PC-3 (cell line): ENCODE measurements around the gene GSTM3. TPM values are rescaled to one million over a fixed set of nuclear protein-coding genes. Genes with fewer than 3 reads are reported as not detected.

ENCODE experiments used
- ATAC-seq: fragments of 200-7000 bp; cut with Tn5 transposase; 2 replicates; pipeline ENCODE4 v1.9.1; 2020; ENCODE audit warnings: mild to moderate bottlenecking, moderate library complexity
- BruUV-seq: library from RNA; stranded (reverse); fragments of 400-500 nt; replicated peaks from 2 replicates; lab custom pipeline; 2021; lab: Mats Ljungman, UMichigan
- CTCF ChIA-PET: fragments of 300-600 bp; sonication (Branson Sonifier 250); formaldehyde crosslinking; loops from one replicate; lab custom pipeline; 2022; ENCODE audit warnings: antibody characterized with exemption; lab: Charles Lee
- POLR2A ChIA-PET: fragments of 300-600 bp; sonication (Branson Sonifier 250); formaldehyde crosslinking; loops from one replicate; lab custom pipeline; 2022; ENCODE audit warnings: antibody characterized with exemption; ENCODE audit not compliant: unreplicated experiment; lab: Charles Lee
- DNase-seq: peaks from one replicate; pipeline ENCODE4 v3.0.0-alpha.2; 2015
- H2AFZ ChIP-seq: fragments of 300-600 bp; sonication (generic); 2 replicates; pipeline ENCODE4 v1.6.0; 2016; ENCODE audit warnings: antibody characterized with exemption, low read length
- H3F3A ChIP-seq: fragments of 300-600 bp; sonication (generic); one replicate; pipeline ENCODE4 v1.6.0; 2017; ENCODE audit warnings: antibody characterized with exemption, low read length, control low read depth, mild to moderate bottlenecking; ENCODE audit not compliant: unreplicated experiment
- H3K27ac ChIP-seq: fragments of 300-600 bp; sonication (generic); 2 replicates; pipeline ENCODE4 v1.5.1; 2016; ENCODE audit warnings: mild to moderate bottlenecking, low read length
- H3K27me3 ChIP-seq: fragments of 300-600 bp; sonication (generic); 2 replicates; pipeline ENCODE4 v1.6.1; 2016; ENCODE audit warnings: low read length, mixed read lengths
- H3K36me3 ChIP-seq: fragments of 300-600 bp; sonication (generic); 2 replicates; pipeline ENCODE4 v1.6.1; 2016; ENCODE audit warnings: low read depth, mixed run types, low read length, mixed read lengths
- H3K4me1 ChIP-seq: fragments of 300-600 bp; sonication (generic); 2 replicates; pipeline ENCODE4 v1.5.1; 2016; ENCODE audit warnings: low read length; ENCODE audit not compliant: insufficient read depth
- H3K4me2 ChIP-seq: fragments of 300-600 bp; sonication (generic); 2 replicates; pipeline ENCODE4 v1.6.0; 2016; ENCODE audit warnings: low read length
- H3K4me3 ChIP-seq: fragments of 300-600 bp; sonication (generic); 2 replicates; pipeline ENCODE4 v1.5.1; 2016; ENCODE audit warnings: mild to moderate bottlenecking, low read length, mixed read lengths
- H3K79me2 ChIP-seq: fragments of 300-600 bp; sonication (generic); 2 replicates; pipeline ENCODE4 v1.6.1; 2017; ENCODE audit warnings: low read length, mixed read lengths
- H3K9ac ChIP-seq: fragments of 300-600 bp; sonication (generic); 2 replicates; pipeline ENCODE4 v1.6.0; 2016; ENCODE audit warnings: mild to moderate bottlenecking, low read length
- H3K9me2 ChIP-seq: fragments of 300-600 bp; sonication (generic); replicated peaks from 2 replicates; pipeline ENCODE4 v1.6.1; 2016; ENCODE audit warnings: mixed run types, low read length, mixed read lengths
- H3K9me3 ChIP-seq: fragments of 300-600 bp; sonication (generic); 2 replicates; pipeline ENCODE4 v1.6.1; 2016; ENCODE audit warnings: low read length, mixed read lengths
- H4K20me1 ChIP-seq: fragments of 300-600 bp; sonication (generic); 2 replicates; pipeline ENCODE4 v1.6.1; 2016; ENCODE audit warnings: low read length, mixed read lengths
- CTCF ChIP-seq: fragments of 300-600 bp; sonication (generic); conservative IDR thresholded peaks from 2 replicates; pipeline ENCODE4 v1.5.1; 2017; ENCODE audit warnings: antibody characterized with exemption, low read depth, mild to moderate bottlenecking, low read length
- EZH2 ChIP-seq: fragments of 300-600 bp; sonication (generic); IDR thresholded peaks from one replicate; pipeline ENCODE4 v1.6.1; 2017; ENCODE audit warnings: antibody characterized with exemption, mild to moderate bottlenecking, low read length; ENCODE audit not compliant: unreplicated experiment
- EZH2phosphoT487 ChIP-seq: fragments of 300-600 bp; sonication (generic); IDR thresholded peaks from 2 replicates; pipeline ENCODE4 v1.6.1; 2018; ENCODE audit warnings: mild to moderate bottlenecking, antibody characterized with exemption, low read length, borderline replicate concordance
- intact Hi-C: fragments of 100-400 bp; cut with micrococcal nuclease; formaldehyde crosslinking; loops from 2 replicates; pipeline ENCODE4 v1.9.0; 2023
- total RNA-seq: library from RNA; depleted of rRNA; stranded (reverse); fragments of >200 nt; gene quantifications from 2 replicates; pipeline ENCODE4 v1.2.3, GENCODE V29; 2014

The GSTM3 gene
- total RNA-seq, 1 experiment from 2014 or later, result 76.6 TPM

DNA sequence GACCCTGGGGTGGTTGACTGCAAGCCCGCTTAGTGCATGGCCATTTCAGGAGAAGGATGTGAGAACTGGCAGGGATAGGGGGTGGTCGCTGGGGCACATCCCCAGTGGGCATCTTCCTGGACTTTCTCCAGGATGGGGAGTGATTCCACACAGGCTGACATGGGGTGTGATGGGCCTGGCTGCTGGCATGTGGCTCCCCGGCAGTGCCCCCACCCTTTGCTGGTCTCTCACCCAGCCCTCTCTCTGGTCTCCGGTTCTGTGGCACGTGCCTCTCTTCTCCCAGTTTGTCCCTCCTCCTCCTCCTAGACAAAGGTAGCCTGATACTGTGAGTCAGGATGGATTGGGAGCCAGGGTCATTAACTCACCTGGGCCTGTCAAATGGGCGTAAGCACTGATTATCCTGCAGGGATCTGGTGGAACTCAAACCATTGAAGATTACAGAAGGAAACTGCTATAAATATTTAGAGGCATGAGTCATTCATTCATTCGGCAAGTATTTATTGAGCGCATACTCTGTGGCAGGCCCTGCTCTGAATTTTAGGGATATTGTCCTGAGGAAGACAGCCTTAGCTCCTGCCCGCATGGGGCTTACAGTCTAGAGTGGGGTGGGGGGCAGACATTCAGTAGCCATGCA lies 46.5 kb upstream of the GSTM3 start:
- intact Hi-C loops, result loop anchor here (2.0 kb wide), 1 partner anchor 41 kb away; no protein-coding TSS in a partner anchor
- ChIA-PET POLR2A (no interaction called here), CTCF (interaction anchor here (0.6 to 1.3 kb wide), 2 partner anchors 114 to 197 kb away, joined by 3 to 4 read pairs; partner anchors contain the start of gene AHCYL1)
- peak overlapping the region; percentile 63 for H3K9ac ChIP-seq
- DNase-seq (peak; percentile 90), ATAC-seq (peak; percentile 49)
- no peaks in the 10 kb centered on the region for H3K9me2 ChIP-seq
- H3K27ac ChIP-seq, result peak overlapping the region; percentile 93
- H3K36me3 ChIP-seq, result no peaks in the 10 kb centered on the region
- H3K4me1 ChIP-seq, result peaks cover 55% of the 10 kb centered on the region
- no peak overlapping the region; the same call in 1 of the 2 replicates for H2AFZ ChIP-seq
- H3K79me2 ChIP-seq, result no peaks in the 10 kb centered on the region
- no peak for TF ChIP-seq EZH2
- TF ChIP-seq EZH2phosphoT487, result no peak
- no peak for TF ChIP-seq CTCF
- no peaks in the 10 kb centered on the region for H3K9me3 ChIP-seq
- H4K20me1 ChIP-seq, result no peaks in the 10 kb centered on the region
- H3K4me2 ChIP-seq, result peak overlapping the region; percentile 56
- H3K27me3 ChIP-seq, result no peaks in the 10 kb centered on the region
- BruUV-seq, result no TSS peak
- no peaks in the 10 kb centered on the region for H3F3A ChIP-seq
- no peak overlapping the region for H3K4me3 ChIP-seq

DNA sequence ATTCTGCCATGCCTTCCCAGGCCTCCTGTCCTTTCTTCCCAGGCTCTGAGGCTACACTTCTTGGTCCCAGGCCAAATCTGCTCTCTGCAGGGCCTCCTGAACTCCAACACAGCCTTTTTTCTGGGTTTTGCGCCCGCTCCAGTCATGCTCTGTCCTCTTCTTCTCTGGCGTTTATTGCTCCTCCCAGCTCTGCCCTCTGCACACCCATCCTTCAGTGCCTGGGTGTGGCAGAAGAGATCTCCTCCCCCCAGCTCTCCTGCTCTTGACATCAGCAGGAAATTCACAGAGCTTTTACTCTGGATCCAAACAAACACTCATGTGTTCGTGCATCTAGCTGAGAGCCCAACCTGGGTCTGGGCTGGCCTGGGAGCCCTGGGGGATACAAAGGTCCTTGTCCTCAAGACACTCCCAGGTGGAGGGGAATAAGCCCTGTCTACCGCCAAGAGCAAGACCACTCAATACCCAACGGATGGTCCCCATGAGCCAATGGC lies 45.7 kb upstream of the GSTM3 start:
- no peaks in the 10 kb centered on the region for H3K9me3 ChIP-seq
- no peak for TF ChIP-seq EZH2
- TF ChIP-seq EZH2phosphoT487, result no peak
- BruUV-seq, result no TSS peak
- H3K9me2 ChIP-seq, result no peaks in the 10 kb centered on the region
- ATAC-seq, result peak; percentile 15
- H3F3A ChIP-seq, result no peaks in the 10 kb centered on the region
- peak overlapping the region; percentile 63 for H3K9ac ChIP-seq
- no peaks in the 10 kb centered on the region for H3K79me2 ChIP-seq
- H3K27me3 ChIP-seq, result no peaks in the 10 kb centered on the region
- H3K4me3 ChIP-seq, result no peak overlapping the region
- peak overlapping the region; percentile 56 for H3K4me2 ChIP-seq
- H3K27ac ChIP-seq, result peak overlapping the region; percentile 93
- DNase-seq, result peak; percentile 70
- CTCF ChIA-PET, result interaction anchor here (1.3 kb wide), 1 partner anchor 198 kb away, joined by 3 read pairs; the partner anchor contains the start of gene AHCYL1
- intact Hi-C loops, result loop anchor here (2.0 kb wide), 1 partner anchor 42 kb away; no protein-coding TSS in a partner anchor
- H2AFZ ChIP-seq, result no peak overlapping the region; the same call in 1 of the 2 replicates
- H3K36me3 ChIP-seq, result no peaks in the 10 kb centered on the region
- no peaks in the 10 kb centered on the region for H4K20me1 ChIP-seq
- peaks cover 55% of the 10 kb centered on the region for H3K4me1 ChIP-seq
- POLR2A ChIA-PET, result interaction anchor here (0.6 kb wide), 1 partner anchor 211 kb away, joined by 3 read pairs; no protein-coding TSS in a partner anchor

GRCh38 chr1:109786112-109786480 lies 45.3 kb upstream of the GSTM3 start:
- Histone ChIP-seq H4K20me1 (no peaks in the 10 kb centered on the region), H3K4me3 (no peak overlapping the region), H3K79me2 (no peaks in the 10 kb centered on the region), H2AFZ (no peak overlapping the region), H3K36me3 (no peaks in the 10 kb centered on the region), H3K4me2 (peak overlapping the region; percentile 56), H3K27me3 (no peaks in the 10 kb centered on the region), H3K9ac (no peak overlapping the region), H3K4me1 (peaks cover 55% of the 10 kb centered on the region), H3K9me3 (no peaks in the 10 kb centered on the region), H3F3A (no peaks in the 10 kb centered on the region), H3K27ac (peak overlapping the region; percentile 93), H3K9me2 (no peaks in the 10 kb centered on the region)
- DNase-seq, result no peak
- ChIA-PET POLR2A (interaction anchor here (0.6 kb wide), 1 partner anchor 212 kb away, joined by 3 read pairs; no protein-coding TSS in a partner anchor), CTCF (interaction anchor here (1.3 kb wide), 1 partner anchor 198 kb away, joined by 3 read pairs; the partner anchor contains the start of gene AHCYL1)
- BruUV-seq, result no TSS peak
- no peak for TF ChIP-seq EZH2phosphoT487
- TF ChIP-seq CTCF, result no peak
- TF ChIP-seq EZH2, result no peak
- intact Hi-C loops, result loop anchor here (2.0 kb wide), 1 partner anchor 43 kb away; no protein-coding TSS in a partner anchor
- no peak for ATAC-seq
